Activated effector memory CD4-positive, alpha-beta T cell treated with anti-CD3 and anti-CD28 coated beads, Interleukin-2, amount 50 U/mL, for 16 hours (primary cell): ENCODE measurements around the gene ELL.
A peak's percentile ranks its signal among the peaks of the same experiment; 100 is the strongest.

Source experiments
- DNase-seq: peaks from one replicate; pipeline ENCODE4 v3.0.0-alpha.2; 2020

ELL gene

DNA sequence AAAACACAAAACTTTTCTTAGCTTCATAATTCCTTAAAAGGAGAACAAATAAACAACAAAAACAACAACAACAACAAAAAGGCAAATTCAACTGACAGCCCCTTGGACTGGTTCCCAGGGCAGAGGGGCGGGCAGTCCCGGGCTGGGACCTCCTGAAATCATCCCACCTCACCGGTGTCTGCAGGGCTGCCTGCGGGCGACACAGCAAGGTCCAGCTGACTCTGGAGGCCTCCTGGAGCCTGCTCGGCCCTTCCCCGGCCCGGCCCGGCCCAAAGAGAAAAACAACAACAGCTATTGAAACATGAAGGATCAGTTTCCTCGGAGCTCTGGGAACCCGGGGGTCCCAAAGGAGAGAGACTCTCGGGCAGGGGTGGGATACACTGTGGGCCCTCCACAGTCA lies 78.9 kb downstream of the ELL start:
- no peak for DNase-seq

DNA sequence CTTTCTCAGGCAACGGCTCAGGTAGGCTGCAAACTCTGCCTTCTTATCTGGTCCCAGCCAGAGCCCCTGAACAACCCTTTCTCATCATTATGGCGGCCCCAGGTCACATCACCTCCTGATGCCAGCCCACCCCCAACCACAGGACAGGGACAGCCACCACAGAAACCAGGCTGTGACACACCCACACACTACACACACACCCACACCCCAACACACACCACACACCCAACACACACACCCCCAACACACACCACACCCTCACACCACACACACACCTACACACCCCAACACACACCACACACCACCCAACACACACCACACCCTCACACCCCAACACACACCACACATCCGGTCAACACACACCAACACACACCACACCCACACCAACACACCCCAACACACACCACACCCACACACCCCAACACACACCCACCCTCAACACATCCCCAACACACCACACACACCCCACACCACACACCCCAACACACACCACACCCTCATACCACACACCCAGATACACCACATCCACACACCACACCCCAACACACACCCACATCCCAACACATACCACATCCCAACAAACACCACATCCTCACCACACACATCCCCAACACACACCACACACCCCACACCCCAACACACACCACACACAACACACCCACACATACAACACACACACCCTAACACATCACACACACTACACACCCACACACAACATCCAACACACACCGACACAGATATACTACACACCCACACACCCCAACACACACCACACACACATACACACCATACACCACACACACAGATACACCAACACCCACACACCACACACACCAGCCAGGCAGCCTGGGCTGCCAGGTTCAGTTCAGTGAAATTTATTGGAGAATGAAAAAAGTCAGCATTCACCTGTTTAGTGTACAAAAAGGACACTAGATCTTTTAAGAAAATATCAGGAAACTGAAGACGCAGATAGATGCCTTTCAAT lies 79.8 kb downstream of the ELL start:
- DNase-seq: peak; percentile 75

DNA sequence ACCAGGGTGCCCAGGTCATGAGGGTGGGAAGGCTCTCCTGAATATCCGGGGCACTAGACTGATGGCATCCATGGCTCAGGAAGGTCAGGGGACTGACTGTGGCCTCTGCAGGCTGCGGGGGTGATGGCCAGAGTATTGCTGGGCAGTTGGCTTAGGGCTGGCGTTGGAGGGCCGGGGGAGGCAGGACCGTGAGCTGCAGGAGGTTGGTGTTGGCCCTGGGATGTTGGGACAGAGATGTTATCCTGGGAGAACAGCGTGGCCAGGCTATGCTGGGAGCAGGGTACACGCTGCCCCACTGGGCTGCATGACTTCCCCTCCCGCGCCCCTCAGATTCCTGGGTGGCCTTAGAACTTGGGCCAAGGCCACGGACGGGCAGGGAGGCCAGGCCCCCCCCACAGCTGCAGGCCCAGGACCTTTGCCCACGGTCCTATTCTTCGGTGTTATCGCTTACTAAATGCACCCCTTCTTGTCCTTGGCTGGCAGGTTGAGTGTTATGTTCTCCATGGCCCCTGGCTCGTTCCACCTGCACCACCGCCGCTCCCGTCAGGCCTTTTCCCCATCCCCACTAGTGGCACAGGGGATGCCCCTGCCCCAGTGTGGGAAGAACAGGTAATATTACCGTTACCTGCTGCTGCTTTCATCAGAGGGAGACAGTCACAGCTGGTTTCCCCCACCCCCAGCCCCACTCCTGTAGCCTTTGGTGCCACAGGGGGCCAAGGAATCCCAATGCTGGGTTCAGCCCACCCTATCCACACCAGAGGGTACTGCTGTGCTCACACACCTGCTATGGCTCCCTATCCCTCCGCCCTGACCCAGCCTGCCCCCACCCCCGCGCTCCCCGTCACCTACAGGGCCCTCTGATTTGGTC lies 80.7 kb downstream of the ELL start:
- DNase-seq: no peak

DNA sequence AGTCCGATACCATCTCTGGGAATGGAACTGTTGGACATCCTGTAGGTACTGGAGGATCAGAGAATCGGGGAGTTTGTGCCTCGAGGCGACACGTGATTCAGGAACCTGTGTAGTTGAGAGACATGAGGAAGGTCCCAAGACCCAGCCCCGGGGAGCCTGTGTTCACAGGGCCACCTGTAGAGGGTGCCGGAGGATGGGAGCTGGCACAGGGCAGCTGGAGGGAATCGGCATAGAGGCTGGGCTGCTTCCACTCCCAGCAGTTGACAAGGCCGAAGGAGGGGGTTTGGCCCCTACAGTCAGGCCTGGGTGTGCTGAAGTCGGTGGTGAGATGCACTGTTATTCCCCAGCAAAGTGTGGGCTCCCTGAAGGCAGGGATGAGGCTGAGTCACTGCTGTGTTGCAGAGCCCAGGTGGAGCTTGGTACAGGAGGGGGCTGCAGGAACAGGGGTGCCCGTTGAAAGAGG lies 81.4 kb downstream of the ELL start:
- DNase-seq: no peak

DNA sequence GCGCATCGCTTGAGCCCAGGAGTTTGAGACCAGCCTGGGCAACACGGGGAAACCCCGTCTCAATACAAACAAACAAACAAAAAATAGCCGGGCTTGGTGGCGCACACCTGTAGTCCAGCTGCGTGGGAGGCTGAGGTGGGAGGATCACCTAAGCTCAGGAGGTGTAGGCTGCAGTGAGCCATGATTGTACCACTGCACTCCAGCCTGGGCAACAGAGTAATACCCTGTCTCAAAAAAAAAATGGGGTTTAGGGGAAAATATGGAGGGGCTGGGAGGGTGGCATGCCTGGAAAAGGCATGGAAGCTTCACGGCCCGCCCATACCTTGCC lies 82.0 kb downstream of the ELL start:
- DNase-seq: no peak

DNA sequence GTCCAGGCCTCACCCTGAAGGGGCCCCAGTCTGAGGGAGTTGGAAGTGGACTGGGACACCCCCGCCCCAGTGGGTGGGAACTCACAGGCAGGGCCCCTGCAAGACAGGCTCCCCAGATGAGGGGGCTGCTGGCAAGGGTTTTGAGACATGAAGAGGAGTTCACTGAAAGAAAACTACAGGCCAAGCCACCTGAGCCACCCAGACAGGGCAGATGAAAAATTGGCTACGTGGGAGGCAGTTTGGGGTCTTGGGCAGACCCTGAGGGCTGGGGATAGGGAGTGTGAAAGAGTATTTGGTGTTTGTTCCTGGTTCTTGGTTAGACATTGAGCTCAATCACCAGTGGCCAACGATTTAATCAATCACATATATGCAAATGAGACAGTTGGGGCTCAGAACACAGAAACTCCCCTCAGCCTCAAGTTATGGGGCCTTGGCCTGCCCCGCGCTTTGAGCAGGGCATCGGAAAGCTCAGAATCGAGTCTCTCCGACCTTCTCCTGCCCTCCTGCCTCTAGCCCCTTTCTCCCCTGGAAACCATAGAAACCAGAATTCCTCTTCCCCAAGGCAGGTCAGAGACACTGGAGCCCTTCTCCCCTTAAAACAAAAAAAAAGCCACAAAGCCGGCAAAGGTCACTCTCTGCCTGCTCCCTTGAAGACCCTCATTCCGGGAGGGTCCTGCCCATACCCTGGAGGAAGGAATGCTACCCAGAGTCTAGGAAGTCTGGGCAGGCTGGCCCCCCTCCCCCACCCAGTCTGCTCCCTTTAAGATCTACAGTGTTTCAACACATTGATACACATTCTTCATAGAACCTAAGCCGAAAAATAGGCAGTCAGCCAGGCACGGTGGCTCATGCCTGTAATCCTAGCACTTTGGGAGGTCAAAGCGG lies 82.6 kb downstream of the ELL start:
- no peak for DNase-seq

DNA sequence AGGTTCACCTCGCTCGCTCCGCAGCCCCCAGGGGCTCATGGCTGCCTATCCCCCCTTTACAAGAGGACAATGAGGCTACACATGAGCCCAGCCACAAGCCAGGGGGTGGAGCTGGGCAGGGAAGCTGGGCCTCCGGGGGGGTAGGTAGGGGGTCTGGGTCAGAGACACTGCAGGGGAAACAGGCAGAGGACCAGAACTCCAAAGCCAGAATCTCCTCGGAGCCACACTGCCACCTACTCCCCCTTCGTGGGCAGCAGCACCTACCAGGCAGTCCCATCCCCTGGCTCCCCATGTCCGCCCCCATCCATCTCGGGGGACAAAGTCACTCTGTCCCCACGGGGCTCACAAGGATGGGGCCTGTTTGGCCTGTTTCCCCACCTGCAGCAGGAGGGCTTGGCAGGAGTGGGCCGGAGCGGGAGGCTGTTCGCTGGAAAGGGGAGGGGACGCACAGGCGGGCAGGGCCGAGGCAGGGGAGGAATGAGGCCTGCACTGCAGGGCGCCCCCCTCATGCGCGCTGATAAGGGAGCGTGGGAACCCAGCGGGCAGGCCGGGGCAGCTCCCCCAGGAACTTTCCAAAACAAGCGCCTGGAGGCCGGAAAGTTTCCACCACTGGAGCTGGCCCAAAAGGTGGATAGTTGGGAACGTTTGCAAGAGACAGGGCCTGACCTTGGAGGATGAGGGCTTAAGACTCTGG lies 83.4 kb downstream of the ELL start:
- DNase-seq: no peak

DNA sequence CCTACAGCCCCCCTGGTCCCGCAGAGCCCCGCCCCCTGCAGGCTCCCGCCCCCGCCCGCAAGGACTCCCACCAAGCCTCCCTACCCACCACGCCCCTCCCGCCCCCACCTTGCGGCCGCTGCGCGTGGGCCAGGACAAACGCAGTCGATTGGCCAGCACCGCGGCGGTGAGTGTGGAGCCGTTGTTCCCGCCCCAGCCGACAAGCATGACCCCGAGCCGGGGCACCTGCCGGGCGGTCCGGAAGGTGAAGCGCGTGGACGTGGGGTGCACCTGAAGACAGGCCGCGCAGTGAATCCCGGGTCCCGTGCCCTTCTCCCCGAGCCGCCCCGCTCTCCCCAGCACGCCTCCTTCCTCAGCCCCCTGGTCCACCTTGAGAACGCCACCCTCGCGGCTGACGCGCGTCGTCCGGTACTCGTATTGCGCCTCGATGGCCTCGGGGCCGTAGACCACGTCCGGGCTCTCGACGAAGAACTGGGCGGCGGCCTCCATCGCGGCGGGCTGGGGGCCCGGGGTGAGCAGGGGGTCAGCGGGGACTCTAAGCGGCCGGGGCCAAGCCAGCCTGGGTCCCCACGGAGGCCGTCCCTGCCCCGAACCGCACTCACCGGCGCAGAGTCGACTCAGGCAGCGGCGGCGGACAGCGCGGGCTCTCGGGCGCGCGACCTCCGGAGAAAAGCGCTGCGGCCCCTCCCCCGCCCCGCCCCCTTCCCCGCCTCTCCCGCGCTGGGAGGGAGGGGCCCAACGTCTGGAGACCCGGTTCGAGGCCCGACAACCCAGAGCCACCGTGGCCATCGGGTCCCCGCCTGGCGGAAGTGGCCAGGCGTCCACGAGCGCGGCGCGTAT lies 84.2 kb downstream of the ELL start, which contains the start of gene ISYNA1:
TSS of gene ISYNA1 (minus strand) at position 643 of the 840 bp plus-strand sequence. CDS start at position 489, 154 bp downstream.
- DNase-seq: peak; percentile 84

DNA sequence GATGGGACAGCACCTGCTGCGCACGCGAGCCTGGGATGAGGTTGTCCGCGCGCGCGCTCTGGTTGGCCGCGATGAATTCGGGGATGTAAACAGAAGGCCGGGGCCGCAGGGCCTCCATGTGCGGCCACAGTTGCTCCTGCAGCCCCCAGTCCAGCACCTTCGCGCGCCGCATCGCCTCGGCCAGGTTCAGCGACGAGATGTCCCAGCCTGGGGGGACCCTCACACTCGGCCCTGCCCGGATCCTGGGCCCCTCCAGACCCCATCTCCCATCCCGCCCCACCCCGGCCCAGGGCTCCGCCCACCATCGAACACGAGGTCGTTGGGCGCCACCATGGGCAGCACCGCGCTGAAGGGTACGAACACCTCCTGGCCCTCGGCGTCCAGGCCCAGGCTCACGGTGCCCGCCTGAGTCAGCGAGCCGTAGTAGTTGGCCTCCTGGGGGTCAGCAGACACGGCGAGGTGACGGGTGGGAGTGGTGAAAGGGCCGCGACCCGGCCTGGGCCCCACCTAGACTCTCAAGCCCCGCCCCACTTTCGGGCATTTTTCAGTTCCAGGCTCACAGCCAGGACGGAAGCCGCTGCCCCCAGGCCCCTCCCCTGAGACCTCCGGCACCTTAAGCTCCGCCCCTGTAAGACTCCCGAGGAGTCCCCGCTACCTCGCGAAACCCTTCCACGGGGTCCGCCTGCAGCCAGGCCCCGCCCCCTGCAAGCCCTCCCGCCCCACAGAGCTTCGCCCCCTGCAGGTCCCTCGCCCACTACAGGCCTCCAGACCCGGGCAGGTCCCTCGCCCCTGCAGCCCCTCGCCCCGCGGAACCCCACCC lies 85.0 kb downstream of the ELL start:
- DNase-seq: peak; percentile 89

DNA sequence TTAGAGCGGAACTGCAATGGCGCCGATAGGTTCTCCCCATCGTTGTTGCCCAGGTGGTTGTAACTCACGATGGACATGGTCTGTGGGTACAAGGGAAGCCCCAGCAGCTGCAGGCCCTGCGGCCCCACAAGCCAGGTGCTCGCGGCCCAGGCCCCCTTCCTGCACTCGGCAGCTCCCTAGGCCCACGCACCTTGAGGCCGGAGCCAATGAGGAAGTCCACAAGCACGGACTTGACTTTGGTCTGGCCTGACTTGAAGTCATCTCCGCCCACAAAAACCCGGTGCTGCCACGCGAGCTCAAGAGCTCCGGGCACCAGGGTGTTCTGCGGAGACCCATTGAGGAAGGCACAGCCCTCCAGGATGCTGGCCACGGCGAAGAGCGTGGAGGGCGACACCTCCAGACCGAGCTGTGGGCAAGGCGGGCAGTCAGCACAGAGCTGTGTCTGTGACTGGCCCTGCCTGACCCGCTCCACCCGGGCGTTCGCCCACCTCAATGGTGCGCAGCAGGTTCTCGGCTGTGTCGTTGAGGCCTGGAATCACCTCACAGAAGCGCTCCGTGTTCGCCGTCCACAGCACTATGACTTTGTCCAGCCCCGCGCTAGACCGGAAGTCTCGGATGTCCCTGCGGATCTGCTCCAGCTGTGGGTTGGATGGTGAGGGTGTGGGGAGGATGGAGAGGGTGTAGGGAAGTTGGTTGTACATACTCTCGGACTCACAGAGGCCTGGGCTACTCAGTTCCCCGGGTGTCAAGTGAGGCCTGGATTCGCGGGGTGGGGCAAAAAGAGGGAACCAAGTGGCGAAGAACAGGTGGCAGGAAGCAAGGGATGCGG lies 85.8 kb downstream of the ELL start:
- no peak for DNase-seq

DNA sequence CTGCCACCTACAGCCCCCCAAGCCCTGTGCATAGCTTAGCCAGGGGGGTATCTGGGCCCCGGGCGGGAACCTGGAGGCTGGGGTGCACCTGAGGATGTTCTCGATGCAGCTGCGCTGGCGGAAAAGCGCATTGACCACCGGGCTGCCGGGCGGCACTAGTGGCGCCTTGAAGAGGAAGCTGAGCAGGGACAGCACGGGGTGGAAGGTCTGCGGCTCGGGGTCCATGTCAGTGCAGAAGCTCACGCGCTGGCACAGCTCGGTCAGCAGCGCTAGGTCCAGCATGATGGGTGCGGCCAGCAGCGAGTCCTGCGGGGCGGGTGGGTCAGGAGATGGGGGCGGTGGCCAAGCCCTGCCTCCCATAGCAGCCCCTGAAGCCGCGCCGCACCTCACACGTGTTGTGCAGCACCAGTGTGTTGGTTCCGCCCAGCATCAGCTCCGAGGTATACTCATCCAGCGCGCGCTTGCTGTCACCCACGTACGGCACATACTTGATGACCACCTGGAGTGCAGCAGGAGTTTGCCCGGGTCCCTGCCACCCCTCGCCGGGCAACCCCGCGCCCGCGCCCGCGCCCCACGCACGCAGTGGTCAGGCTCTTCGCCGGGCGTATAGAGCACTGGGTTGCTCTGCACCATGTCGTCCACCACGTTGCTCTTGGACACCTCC lies 86.6 kb downstream of the ELL start:
- no peak for DNase-seq

DNA sequence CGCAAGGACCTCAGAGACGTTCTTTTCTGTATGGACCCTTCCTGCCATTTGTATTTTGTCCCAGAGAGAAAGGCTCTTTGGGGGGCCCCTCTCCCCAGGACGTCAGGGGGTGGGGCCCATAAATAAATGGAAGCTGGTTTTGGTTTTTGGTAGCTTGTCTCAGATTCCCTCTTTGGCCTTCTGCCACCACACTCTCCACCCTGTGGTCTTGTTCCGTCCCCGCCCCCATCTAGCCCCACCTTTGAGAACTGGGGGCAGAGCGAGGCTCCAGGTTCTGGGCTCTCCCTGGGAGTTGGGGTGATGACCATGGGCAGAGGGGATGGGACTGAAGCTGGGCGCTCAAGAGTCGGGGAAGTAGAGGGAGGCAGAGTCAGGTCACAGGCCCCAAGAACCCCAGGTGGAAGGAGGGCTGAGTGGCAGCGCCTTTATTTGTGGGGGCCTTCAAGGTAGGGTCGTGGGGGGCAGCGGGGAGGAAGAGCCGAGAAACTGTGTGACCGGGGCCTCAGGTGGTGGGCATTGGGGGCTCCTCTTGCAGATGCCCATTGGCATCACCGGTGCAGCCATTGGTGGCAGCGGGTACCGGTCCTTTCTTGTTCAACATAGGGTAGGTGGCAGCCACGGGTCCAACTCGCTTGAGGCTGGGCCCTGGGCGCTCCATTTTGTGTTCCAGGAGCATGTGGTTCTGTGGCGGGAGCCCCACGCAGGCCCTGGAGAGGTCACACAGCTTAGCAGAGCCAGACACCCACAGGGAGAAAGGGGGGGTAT lies 87.3 kb downstream of the ELL start:
- no peak for DNase-seq

DNA sequence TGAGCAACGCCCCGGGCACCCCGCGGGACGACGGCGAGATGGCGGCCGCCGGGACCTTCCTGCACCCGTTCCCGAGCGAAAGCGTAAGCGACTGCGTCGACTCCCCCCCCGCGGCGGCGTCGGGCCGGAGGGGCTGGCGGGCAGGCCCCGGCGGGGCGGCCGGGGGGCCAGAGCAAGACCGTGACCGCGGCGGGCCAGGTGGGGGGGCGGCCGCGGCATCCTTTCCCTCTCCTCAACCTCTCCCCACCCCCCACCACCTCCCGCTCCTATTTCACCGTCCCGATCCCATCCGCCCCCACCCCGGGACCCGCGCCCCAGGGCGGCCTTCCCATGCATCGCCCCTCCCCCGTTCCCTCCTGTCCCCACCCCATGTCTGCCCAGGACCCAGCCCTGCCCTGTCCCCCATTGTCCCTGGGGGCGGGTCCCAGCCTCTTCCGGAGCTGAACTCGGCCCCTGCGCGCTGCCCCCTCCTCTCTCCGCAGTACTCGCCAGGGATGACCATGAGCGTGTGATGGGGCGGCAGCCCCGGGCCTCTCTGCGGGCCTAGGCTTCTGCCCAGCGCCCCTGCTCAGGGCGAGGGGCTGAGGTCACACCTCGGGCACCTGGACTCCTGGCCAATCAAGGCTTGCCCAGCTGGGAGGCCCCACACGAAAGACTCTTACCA lies 88.0 kb downstream of the ELL start:
- no peak for DNase-seq

DNA sequence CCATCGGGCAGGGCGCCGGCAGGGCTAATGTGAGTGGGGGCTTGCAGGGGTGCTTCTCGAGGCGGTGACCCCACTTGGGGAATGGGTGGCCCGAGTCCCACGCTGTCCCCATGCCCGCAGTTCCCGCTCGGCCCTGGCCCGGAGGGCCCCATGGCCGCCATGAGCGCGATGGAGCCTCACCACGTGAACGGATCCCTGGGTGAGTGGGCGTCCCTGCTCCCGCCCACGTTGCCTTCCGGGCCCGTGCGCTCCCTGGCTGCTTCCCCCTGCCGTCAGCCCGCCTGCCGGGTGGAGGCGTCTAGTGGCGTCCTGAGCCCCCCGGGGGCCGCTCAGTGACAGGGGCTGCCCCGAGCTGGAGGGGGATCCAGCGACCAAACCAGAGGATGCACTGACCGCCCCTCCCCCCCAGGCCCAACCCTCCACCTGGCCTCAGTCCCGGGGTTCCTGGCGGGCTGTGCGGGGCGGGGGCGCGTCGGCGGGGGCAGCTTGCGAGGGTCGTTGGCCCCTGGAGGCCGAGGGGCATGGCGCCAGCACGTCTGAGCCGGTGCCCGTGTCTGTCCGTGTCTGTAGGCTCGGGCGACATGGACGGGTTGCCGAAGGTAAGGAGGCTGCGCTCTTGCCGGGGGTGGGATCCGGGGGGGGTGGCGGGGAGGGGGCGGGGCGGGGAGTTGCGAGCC lies 88.7 kb downstream of the ELL start:
- DNase-seq: no peak

DNA sequence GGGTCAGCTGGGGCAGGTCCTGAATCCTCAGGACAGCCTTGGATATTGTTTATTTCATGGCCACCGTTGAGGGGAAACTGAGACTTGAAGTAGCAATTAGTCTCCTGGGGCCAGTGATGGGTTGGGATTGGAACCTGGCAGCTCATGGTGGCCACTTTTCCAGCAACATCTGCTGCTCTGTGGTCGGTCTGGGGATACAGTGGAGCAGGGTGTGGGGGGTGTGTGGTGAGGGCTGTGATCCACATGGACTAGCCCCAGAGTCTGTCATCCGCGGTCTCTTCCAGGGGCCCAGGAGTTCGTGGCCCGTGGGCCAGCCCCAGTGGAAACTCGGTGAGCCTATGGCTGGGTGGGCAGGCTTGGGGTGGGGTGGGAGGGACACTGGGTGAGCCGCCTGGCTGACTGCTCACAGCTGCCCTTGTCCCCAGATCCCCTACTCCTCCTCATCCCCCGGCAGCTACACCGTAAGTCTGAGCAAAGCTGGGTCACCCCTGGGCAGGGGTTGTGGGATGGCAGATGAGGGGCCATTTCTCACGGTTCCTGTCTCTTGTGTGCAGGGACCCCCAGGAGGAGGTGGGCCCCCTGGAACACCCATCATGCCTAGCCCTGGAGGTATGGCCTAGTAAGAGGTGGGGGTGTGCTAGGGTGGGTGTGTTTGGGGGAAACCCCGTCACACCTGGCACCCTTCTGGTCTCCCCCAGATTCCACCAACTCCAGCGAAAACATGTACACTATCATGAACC lies 89.4 kb downstream of the ELL start:
- no peak for DNase-seq
